MM.1S (cell line): ENCODE measurements around the gene RFXANK.

ENCODE experiments used
- DNase-seq: peaks from one replicate; pipeline ENCODE4 v3.0.0-alpha.2; 2015
- H2AFZ ChIP-seq: fragments of 300-600 bp; sonication (generic); 2 replicates; pipeline ENCODE4 v1.6.0; 2016; ENCODE audit warnings: antibody characterized with exemption, low read length
- H3F3A ChIP-seq: fragments of 300-600 bp; sonication (generic); 2 replicates; pipeline ENCODE4 v1.6.1; 2016; ENCODE audit warnings: mild to moderate bottlenecking, antibody characterized with exemption, low read length, moderate library complexity, mixed read lengths; ENCODE audit not compliant: insufficient read depth
- H3K27ac ChIP-seq: fragments of 300-600 bp; sonication (generic); 2 replicates; pipeline ENCODE4 v1.5.1; 2016; ENCODE audit warnings: mild to moderate bottlenecking, low read length
- H3K27me3 ChIP-seq: fragments of 300-600 bp; sonication (generic); replicated peaks from 2 replicates; pipeline ENCODE4 v1.6.0; 2016; ENCODE audit warnings: low read length; ENCODE audit not compliant: insufficient read depth
- H3K36me3 ChIP-seq: fragments of 300-600 bp; sonication (generic); replicated peaks from 2 replicates; pipeline ENCODE4 v1.6.1; 2016; ENCODE audit warnings: mild to moderate bottlenecking, low read length, mixed read lengths; ENCODE audit not compliant: insufficient read depth
- H3K4me1 ChIP-seq: fragments of 300-600 bp; sonication (generic); 2 replicates; pipeline ENCODE4 v1.6.1; 2016; ENCODE audit warnings: low read length, mixed read lengths
- H3K4me2 ChIP-seq: fragments of 300-600 bp; sonication (generic); 2 replicates; pipeline ENCODE4 v1.6.0; 2016; ENCODE audit warnings: low read depth, low read length
- H3K4me3 ChIP-seq: fragments of 300-600 bp; sonication (generic); 2 replicates; pipeline ENCODE4 v1.5.1; 2016; ENCODE audit warnings: low read length, mixed read lengths
- H3K79me2 ChIP-seq: fragments of 300-600 bp; sonication (generic); 2 replicates; pipeline ENCODE4 v1.6.1; 2016; ENCODE audit warnings: mixed run types, low read length, mixed read lengths
- H3K9ac ChIP-seq: fragments of 300-600 bp; sonication (generic); 2 replicates; pipeline ENCODE4 v1.6.1; 2016; ENCODE audit warnings: low read length, mixed read lengths
- H3K9me2 ChIP-seq: fragments of 300-600 bp; sonication (generic); replicated peaks from 2 replicates; pipeline ENCODE4 v1.6.1; 2016; ENCODE audit warnings: mild to moderate bottlenecking, low read length, mixed read lengths; ENCODE audit not compliant: insufficient read depth
- H3K9me3 ChIP-seq: fragments of 300-600 bp; sonication (generic); replicated peaks from 2 replicates; pipeline ENCODE4 v1.6.1; 2016; ENCODE audit warnings: mild to moderate bottlenecking, low read length, mixed read lengths; ENCODE audit not compliant: insufficient read depth
- H4K20me1 ChIP-seq: fragments of 300-600 bp; sonication (generic); 2 replicates; pipeline ENCODE4 v1.6.1; 2016; ENCODE audit warnings: mild to moderate bottlenecking, low read length, moderate library complexity, mixed read lengths; ENCODE audit not compliant: insufficient read depth
- CTCF ChIP-seq: fragments of 300-600 bp; sonication (generic); IDR thresholded peaks from 2 replicates; pipeline ENCODE4 v1.5.1; 2016; ENCODE audit warnings: antibody characterized with exemption, low read length, mixed read lengths
- EZH2 ChIP-seq: fragments of 300-600 bp; sonication (generic); optimal IDR thresholded peaks from 2 replicates; pipeline ENCODE3; 2017; ENCODE audit warnings: low read depth, mild to moderate bottlenecking, antibody characterized with exemption, low read length, mixed read lengths
- EZH2phosphoT487 ChIP-seq: fragments of 300-600 bp; sonication (generic); IDR thresholded peaks from 2 replicates; pipeline ENCODE4 v1.6.1; 2018; ENCODE audit warnings: antibody characterized with exemption, low read length

RFXANK gene

GRCh38 chr19:19209372-19209771, 17.3 kb downstream of the RFXANK start:
- no peaks in the 10 kb centered on the region for H3K36me3 ChIP-seq
- H4K20me1 ChIP-seq = no peaks in the 10 kb centered on the region
- H2AFZ ChIP-seq = no peak overlapping the region
- no peak for DNase-seq
- no peaks in the 10 kb centered on the region for H3K4me1 ChIP-seq
- no peaks in the 10 kb centered on the region for H3K9me3 ChIP-seq
- H3K9me2 ChIP-seq = no peaks in the 10 kb centered on the region
- H3K79me2 ChIP-seq = no peaks in the 10 kb centered on the region
- H3F3A ChIP-seq = no peaks in the 10 kb centered on the region
- no peak overlapping the region for H3K4me3 ChIP-seq
- H3K4me2 ChIP-seq = no peak overlapping the region
- TF ChIP-seq CTCF (no peak), EZH2phosphoT487 (no peak), EZH2 (no peak)
- H3K27ac ChIP-seq = no peak overlapping the region
- no peak overlapping the region for H3K9ac ChIP-seq
- H3K27me3 ChIP-seq = peaks cover 70% of the 10 kb centered on the region

- no peak within 1 kb of the TSS for H3K4me3 ChIP-seq
- no peaks in the 10 kb centered on the region for H3F3A ChIP-seq
- no peaks in the 10 kb centered on the region for H3K36me3 ChIP-seq
- DNase-seq = no peak
- no peaks in the 10 kb centered on the region for H3K9me2 ChIP-seq
- no peaks in the 10 kb centered on the region for H3K4me1 ChIP-seq
- no peaks in the 10 kb centered on the region for H3K9me3 ChIP-seq
- H3K79me2 ChIP-seq = no peaks in the 10 kb centered on the region
- H3K27ac ChIP-seq = no peak within 1 kb of the TSS
- no peak within 1 kb of the TSS for H3K9ac ChIP-seq
- H3K4me2 ChIP-seq = no peak within 1 kb of the TSS
- no peaks in the 10 kb centered on the region for H4K20me1 ChIP-seq
- H2AFZ ChIP-seq = no peak within 1 kb of the TSS
- peaks cover 66% of the 10 kb centered on the region for H3K27me3 ChIP-seq
- TF ChIP-seq CTCF (no peak), EZH2 (no peak), EZH2phosphoT487 (no peak)
Observed at GRCh38 chr19:19211499-19212420, 19.7 kb downstream of the RFXANK start, which contains the start of gene NCAN. Gene NCAN, plus strand, starts transcription at chr19:19211958. Its CDS starts 4,996 bp downstream, at chr19:19216954.

- no peak overlapping the region for H2AFZ ChIP-seq
- no peaks in the 10 kb centered on the region for H3F3A ChIP-seq
- no peaks in the 10 kb centered on the region for H3K9me3 ChIP-seq
- H3K9me2 ChIP-seq = no peaks in the 10 kb centered on the region
- H4K20me1 ChIP-seq = no peaks in the 10 kb centered on the region
- H3K79me2 ChIP-seq = no peaks in the 10 kb centered on the region
- no peak overlapping the region for H3K4me2 ChIP-seq
- no peak overlapping the region for H3K9ac ChIP-seq
- DNase-seq = no peak
- no peaks in the 10 kb centered on the region for H3K36me3 ChIP-seq
- no peak overlapping the region for H3K27ac ChIP-seq
- H3K27me3 ChIP-seq = peaks cover 72% of the 10 kb centered on the region
- no peak overlapping the region for H3K4me3 ChIP-seq
- TF ChIP-seq EZH2 (no peak), CTCF (no peak), EZH2phosphoT487 (no peak)
- no peaks in the 10 kb centered on the region for H3K4me1 ChIP-seq
Observed at GRCh38 chr19:19212916-19213315, 20.9 kb downstream of the RFXANK start.
